Measurements from ENCODE around the gene MED26. TPM values are rescaled to one million over a fixed set of nuclear protein-coding genes. Genes with fewer than 3 reads are reported as not detected.

The MED26 gene
- total RNA-seq, 1 experiment from 2014 or later, result 9.0 TPM

DNA sequence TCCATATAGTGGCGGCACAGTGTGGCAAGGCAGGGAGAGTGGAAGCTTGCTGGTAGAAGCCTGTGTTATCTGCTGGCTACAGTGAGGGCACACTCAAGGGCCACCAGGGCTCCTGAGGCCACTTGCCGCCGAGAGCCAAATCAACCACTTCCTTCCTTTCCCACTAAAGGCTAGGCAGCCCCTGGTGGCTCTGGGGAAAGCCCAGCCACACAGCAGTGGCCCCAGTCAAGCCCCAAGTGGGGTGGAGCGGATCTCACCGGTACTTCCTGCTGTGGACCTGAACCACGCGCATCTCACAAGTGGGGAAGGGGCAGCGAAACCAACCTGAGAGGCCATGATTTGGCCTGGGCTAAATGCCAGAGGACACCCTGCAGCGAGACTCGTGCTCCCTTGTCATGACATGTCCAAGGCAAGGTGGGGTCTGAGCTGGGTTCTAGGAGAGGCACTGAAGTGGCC is 33.8 kb downstream of the MED26 start:
- TF ChIP-seq, protein P1, sequence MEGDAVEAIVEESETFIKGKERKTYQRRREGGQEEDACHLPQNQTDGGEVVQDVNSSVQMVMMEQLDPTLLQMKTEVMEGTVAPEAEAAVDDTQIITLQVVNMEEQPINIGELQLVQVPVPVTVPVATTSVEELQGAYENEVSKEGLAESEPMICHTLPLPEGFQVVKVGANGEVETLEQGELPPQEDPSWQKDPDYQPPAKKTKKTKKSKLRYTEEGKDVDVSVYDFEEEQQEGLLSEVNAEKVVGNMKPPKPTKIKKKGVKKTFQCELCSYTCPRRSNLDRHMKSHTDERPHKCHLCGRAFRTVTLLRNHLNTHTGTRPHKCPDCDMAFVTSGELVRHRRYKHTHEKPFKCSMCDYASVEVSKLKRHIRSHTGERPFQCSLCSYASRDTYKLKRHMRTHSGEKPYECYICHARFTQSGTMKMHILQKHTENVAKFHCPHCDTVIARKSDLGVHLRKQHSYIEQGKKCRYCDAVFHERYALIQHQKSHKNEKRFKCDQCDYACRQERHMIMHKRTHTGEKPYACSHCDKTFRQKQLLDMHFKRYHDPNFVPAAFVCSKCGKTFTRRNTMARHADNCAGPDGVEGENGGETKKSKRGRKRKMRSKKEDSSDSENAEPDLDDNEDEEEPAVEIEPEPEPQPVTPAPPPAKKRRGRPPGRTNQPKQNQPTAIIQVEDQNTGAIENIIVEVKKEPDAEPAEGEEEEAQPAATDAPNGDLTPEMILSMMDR (IDR thresholded peaks at IDR 0.05; ENCODE audit: unreplicated experiment), result no peak
- CTCF ChIA-PET, result no interaction called here
- Mint-ChIP-seq H3K36me3 (ENCODE audit: insufficient read depth, unreplicated experiment) (no peaks in the 10 kb centered on the region), H3K27ac (ENCODE audit: unreplicated experiment) (no peak overlapping the region), H3K9me3 (ENCODE audit: low read depth, unreplicated experiment) (no peaks in the 10 kb centered on the region), H3K4me1 (ENCODE audit: low read depth, unreplicated experiment) (no peaks in the 10 kb centered on the region), H3K4me3 (ENCODE audit: low read depth, unreplicated experiment) (no peak overlapping the region), H3K27me3 (ENCODE audit: unreplicated experiment) (no peaks in the 10 kb centered on the region)
- intact Hi-C loops (cut with micrococcal nuclease; ENCODE audit: unreplicated experiment), result no loop called here
- no TSS peak for BruUV-seq (replicated peaks)
- DNase-seq, result no peak

DNA sequence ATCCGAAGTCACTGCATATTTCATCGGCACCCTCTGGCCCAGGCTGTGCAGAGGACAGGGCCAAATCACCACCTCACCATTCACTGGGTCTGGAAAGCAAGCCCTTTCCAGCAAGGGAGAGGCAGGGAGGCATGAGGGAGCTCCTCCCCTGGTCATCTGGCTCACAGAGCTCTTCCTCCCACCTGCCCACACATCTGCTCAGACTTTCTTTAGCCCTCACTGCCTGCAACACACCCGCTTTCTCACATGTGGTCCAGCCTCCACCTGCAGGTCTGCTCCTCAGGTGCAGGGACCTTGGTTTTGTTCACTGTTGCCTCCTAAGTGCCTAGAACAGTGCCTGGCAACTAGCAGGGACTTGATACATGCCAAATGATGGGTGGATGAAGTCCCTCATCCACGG is 34.8 kb downstream of the MED26 start:
- no peaks in the 10 kb centered on the region for H3K27me3 Mint-ChIP-seq (ENCODE audit: unreplicated experiment)
- H3K36me3 Mint-ChIP-seq (ENCODE audit: insufficient read depth, unreplicated experiment), result no peaks in the 10 kb centered on the region
- DNase-seq, result no peak
- H3K27ac Mint-ChIP-seq (ENCODE audit: unreplicated experiment), result no peak overlapping the region
- TF ChIP-seq, protein P1 (IDR thresholded peaks at IDR 0.05; ENCODE audit: unreplicated experiment), result no peak
- CTCF ChIA-PET, result interaction anchor here (0.6 kb wide), 2 partner anchors 311 to 429 kb away, joined by 3 to 5 read pairs; no protein-coding TSS in a partner anchor
- BruUV-seq (replicated peaks), result no TSS peak
- no peak overlapping the region for H3K4me3 Mint-ChIP-seq (ENCODE audit: low read depth, unreplicated experiment)
- H3K9me3 Mint-ChIP-seq (ENCODE audit: low read depth, unreplicated experiment), result no peaks in the 10 kb centered on the region
- intact Hi-C loops (cut with micrococcal nuclease; ENCODE audit: unreplicated experiment), result no loop called here
- H3K4me1 Mint-ChIP-seq (ENCODE audit: low read depth, unreplicated experiment), result no peaks in the 10 kb centered on the region

DNA sequence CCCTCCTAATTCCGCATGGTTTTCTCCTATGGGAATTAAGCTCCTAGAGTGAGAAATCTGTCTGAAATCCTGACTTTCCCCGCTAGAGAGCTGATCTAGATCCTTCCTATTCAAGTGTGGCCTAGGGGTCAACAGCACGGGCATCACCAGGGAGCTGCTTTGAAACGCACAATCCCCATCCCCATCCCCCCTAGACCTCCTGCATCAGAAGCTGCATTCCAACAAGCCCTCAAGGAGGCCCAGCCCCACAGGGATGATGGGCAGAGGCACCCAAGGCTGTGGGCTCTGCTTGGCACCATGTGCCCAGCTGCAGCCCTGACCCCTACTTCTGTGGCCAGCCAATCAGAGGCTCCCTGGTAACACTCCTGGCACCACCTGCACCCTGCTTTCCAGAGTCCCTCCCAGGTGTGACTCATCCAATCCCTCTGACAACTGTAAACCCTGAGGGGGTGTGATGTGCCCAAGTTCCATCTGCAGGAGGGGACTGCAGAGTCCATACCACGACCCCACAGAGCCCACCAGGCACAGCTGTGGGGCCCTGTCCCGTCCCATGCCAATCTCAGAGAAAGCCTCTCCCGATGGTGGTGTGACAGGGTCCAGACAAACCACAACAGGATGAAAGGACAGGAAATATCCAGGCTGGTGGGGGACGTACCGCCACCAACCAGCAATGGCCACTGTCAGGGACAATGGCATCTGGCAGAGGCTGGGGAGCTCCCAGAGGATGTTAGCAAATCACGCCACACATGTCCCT is 36.0 kb downstream of the MED26 start:
- Mint-ChIP-seq H3K4me1 (ENCODE audit: low read depth, unreplicated experiment) (no peaks in the 10 kb centered on the region), H3K9me3 (ENCODE audit: low read depth, unreplicated experiment) (no peaks in the 10 kb centered on the region), H3K27me3 (ENCODE audit: unreplicated experiment) (no peaks in the 10 kb centered on the region), H3K27ac (ENCODE audit: unreplicated experiment) (no peak overlapping the region), H3K4me3 (ENCODE audit: low read depth, unreplicated experiment) (no peak overlapping the region), H3K36me3 (ENCODE audit: insufficient read depth, unreplicated experiment) (no peaks in the 10 kb centered on the region)
- BruUV-seq (replicated peaks), result no TSS peak
- TF ChIP-seq, protein P1 (IDR thresholded peaks at IDR 0.05; ENCODE audit: unreplicated experiment), result no peak
- CTCF ChIA-PET, result no interaction called here
- DNase-seq, result no peak
- intact Hi-C loops (cut with micrococcal nuclease; ENCODE audit: unreplicated experiment), result no loop called here

DNA sequence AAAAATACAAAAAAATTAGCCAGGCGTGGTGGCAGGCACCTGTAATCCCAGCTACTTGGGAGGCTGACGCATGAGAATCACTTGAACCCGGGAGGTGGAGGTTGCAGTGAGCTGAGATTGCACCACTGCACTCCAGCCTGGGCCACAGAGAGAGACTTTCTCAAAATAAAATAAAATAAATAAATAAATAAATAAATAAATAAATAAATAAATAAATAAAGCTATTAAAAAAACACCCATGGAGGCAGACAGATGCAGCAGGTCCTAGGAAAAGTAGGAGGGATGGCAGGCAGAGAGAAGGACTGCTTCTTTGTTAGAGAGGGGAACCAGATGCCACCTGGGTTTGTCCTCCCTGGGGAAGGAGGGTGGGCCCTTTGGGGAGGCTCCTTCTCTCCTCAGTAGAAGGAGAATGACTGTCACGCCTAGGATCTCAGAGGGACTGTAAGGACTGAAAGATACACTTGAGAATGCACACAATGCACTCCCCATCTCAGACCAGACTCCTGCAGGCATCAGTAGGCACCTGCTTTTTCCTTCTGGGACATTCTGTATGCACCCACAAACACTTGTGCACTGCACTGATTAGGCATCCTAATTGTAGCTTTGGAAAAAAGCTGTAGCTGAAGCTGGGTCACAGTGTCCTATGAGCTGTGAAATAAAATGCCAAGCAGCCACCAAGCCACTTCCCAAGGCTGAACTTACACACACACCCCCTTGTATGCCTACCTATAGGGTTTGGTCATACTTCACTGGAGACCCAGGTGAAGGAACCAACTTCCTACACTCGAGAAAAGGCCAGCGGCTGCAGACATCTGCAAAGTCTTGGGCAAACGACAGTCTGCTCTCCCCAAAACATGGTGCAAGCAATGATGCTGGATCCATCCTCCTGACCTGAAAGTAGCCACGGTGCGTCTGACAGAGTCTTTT is 36.9 kb downstream of the MED26 start:
- Mint-ChIP-seq H3K4me3 (ENCODE audit: low read depth, unreplicated experiment) (no peak overlapping the region), H3K27me3 (ENCODE audit: unreplicated experiment) (no peaks in the 10 kb centered on the region), H3K27ac (ENCODE audit: unreplicated experiment) (no peak overlapping the region), H3K9me3 (ENCODE audit: low read depth, unreplicated experiment) (no peaks in the 10 kb centered on the region), H3K36me3 (ENCODE audit: insufficient read depth, unreplicated experiment) (no peaks in the 10 kb centered on the region), H3K4me1 (ENCODE audit: low read depth, unreplicated experiment) (no peaks in the 10 kb centered on the region)
- intact Hi-C loops (cut with micrococcal nuclease; ENCODE audit: unreplicated experiment), result no loop called here
- CTCF ChIA-PET, result interaction anchor here (0.6 kb wide), 1 partner anchor 779 kb away, joined by 3 read pairs; no protein-coding TSS in a partner anchor
- no TSS peak for BruUV-seq (replicated peaks)
- no peak for DNase-seq
- TF ChIP-seq, protein P1 (IDR thresholded peaks at IDR 0.05; ENCODE audit: unreplicated experiment), result no peak
